Endothelial cell (in vitro differentiated cells): ENCODE data around the gene BLVRB. TPM values are rescaled to one million over a fixed set of nuclear protein-coding genes. Genes with fewer than 3 reads are reported as not detected.

ENCODE experiments used
- DNase-seq: peaks from one replicate; pipeline ENCODE4 v3.0.0; 2021; ENCODE audit warnings: low spot score
- H3K27ac Mint-ChIP-seq: one replicate; pipeline ENCODE4 v1.8.0; 2021; ENCODE audit warnings: mixed read lengths, inconsistent platforms; ENCODE audit not compliant: unreplicated experiment
- H3K27me3 Mint-ChIP-seq: one replicate; pipeline ENCODE4 v1.8.0; 2021; ENCODE audit warnings: mild to moderate bottlenecking, moderate library complexity, mixed read lengths, inconsistent platforms; ENCODE audit not compliant: unreplicated experiment
- H3K36me3 Mint-ChIP-seq: one replicate; pipeline ENCODE4 v1.8.0; 2021; ENCODE audit warnings: mild to moderate bottlenecking, low read depth, mixed read lengths, inconsistent platforms; ENCODE audit not compliant: unreplicated experiment
- H3K4me1 Mint-ChIP-seq: one replicate; pipeline ENCODE4 v1.8.0; 2021; ENCODE audit warnings: mild to moderate bottlenecking, mixed read lengths, inconsistent platforms; ENCODE audit not compliant: unreplicated experiment
- H3K4me3 Mint-ChIP-seq: one replicate; pipeline ENCODE4 v1.8.0; 2021; ENCODE audit warnings: mild to moderate bottlenecking, mixed read lengths, inconsistent platforms; ENCODE audit not compliant: unreplicated experiment
- H3K9me3 Mint-ChIP-seq: one replicate; pipeline ENCODE4 v1.8.0; 2021; ENCODE audit warnings: mixed read lengths, inconsistent platforms; ENCODE audit not compliant: unreplicated experiment
- total RNA-seq: library from RNA; stranded (reverse); fragmentation: NEBNext Ultra II Directional; extraction: Animal tissue kit (Norgen Biotek cat#: 25700); gene quantifications from one replicate; pipeline ENCODE4 v1.2.1, GENCODE V29; 2021; ENCODE audit not compliant: unreplicated experiment
- TF ChIP-seq, protein P1 (sequence below): fragments of 200-600 bp; sonication (generic); IDR thresholded peaks from one replicate; pipeline ENCODE4 v1.5.0; 2021; ENCODE audit warnings: antibody characterized with exemption; ENCODE audit not compliant: unreplicated experiment

The BLVRB gene
- total RNA-seq, 1 donor from 2014 or later = 17.5 TPM

DNA sequence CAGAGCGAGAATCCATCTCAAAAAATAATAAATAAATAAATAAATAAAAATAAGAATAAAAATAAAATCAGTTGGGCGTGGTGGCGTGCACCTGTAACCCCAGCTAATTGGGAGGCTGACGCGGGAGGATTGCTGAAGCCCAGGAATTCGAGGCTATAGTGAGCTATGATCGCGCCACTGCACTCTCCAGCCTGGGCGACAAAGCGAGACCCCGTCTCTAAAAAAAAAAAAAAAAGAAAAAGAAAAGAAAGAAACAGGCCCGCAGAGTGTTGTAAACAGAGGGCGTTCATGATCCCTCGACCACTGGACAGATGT, 45.1 kb downstream of the BLVRB start:
- H3K27me3 Mint-ChIP-seq = peaks cover 15% of the 10 kb centered on the region
- H3K27ac Mint-ChIP-seq = no peak overlapping the region
- H3K4me3 Mint-ChIP-seq = no peak overlapping the region
- H3K36me3 Mint-ChIP-seq = peaks cover 10% of the 10 kb centered on the region
- TF ChIP-seq, protein P1, sequence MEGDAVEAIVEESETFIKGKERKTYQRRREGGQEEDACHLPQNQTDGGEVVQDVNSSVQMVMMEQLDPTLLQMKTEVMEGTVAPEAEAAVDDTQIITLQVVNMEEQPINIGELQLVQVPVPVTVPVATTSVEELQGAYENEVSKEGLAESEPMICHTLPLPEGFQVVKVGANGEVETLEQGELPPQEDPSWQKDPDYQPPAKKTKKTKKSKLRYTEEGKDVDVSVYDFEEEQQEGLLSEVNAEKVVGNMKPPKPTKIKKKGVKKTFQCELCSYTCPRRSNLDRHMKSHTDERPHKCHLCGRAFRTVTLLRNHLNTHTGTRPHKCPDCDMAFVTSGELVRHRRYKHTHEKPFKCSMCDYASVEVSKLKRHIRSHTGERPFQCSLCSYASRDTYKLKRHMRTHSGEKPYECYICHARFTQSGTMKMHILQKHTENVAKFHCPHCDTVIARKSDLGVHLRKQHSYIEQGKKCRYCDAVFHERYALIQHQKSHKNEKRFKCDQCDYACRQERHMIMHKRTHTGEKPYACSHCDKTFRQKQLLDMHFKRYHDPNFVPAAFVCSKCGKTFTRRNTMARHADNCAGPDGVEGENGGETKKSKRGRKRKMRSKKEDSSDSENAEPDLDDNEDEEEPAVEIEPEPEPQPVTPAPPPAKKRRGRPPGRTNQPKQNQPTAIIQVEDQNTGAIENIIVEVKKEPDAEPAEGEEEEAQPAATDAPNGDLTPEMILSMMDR = no peak
- peaks cover 50% of the 10 kb centered on the region for H3K4me1 Mint-ChIP-seq
- H3K9me3 Mint-ChIP-seq = no peaks in the 10 kb centered on the region
- DNase-seq = no peak

DNA sequence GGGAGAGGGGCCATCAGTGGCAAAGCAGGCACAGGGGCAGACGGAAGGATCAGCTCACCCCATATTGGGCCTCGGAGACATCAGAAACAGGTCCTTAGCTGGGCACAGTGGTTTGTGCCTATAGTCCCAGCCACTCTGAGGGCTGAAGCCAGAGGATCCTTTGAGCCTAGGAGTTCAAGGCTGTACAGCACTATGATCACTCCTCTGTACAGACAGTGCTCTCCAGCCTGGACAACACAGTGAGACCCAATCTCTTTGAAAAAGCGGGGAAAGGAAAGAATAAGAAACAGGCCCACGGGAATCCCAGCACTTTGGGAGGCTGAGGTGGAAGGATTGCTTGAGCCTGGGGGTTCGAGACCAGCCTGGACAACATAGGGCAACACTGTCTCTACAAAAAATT, 45.8 kb downstream of the BLVRB start:
- Mint-ChIP-seq H3K4me1 (peaks cover 53% of the 10 kb centered on the region), H3K27ac (no peak overlapping the region), H3K4me3 (peak overlapping the region; percentile 40), H3K27me3 (peaks cover 12% of the 10 kb centered on the region), H3K36me3 (peaks cover 10% of the 10 kb centered on the region), H3K9me3 (no peaks in the 10 kb centered on the region)
- TF ChIP-seq, protein P1 = no peak
- no peak for DNase-seq

DNA sequence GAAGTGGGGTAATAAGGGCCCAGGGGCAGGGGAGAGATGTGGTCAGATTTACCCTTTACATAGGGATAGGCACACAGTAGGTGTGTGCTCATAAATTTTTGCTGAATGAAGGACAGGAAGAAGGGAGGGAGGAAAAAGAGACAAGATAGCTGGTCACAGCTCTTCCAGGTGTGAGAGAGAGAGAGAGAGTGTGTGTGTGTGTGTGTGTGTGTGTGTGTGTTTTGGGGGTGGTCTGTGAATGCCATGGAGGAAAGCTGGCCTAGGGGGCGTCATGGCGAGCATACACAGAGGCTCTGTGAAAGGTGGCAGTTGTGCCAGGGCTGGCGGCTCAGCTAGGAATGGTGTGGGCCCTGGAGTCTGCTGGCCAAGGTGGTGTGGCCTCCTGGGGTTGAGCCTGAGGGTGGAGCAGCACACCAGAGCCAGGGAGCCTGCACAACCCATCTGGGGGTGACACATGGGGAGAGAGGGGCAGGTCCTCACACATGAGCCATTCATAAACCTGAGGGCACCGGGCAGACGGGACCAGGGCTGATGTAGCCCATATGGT, 46.4 kb downstream of the BLVRB start:
- no peak for DNase-seq
- H3K4me1 Mint-ChIP-seq = peaks cover 48% of the 10 kb centered on the region
- peaks cover 10% of the 10 kb centered on the region for H3K36me3 Mint-ChIP-seq
- TF ChIP-seq, protein P1 = no peak
- no peak overlapping the region for H3K27ac Mint-ChIP-seq
- peak overlapping the region; percentile 3 for H3K4me3 Mint-ChIP-seq
- H3K27me3 Mint-ChIP-seq = peaks cover 8% of the 10 kb centered on the region
- no peaks in the 10 kb centered on the region for H3K9me3 Mint-ChIP-seq

DNA sequence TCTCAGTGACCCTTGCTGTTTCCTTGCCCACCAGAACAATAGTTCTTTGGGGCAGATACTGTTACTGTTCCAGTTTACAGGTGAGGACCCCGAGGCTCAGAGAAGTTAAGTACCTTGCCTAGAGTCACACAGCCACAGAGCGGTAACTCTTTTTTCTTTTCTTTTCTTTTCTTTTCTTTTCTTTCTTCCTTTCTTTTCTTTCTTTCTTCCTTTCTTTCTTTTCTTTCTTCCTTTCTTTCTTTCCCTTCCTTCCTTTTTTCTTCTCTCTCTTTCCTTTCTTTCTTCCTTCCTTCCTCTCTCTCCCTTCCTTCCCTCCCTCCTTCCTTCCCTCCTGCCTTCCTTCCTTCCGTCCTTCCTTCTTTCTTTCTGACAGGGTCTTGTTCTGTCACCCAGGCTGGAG, 47.5 kb downstream of the BLVRB start:
- Mint-ChIP-seq H3K36me3 (peaks cover 10% of the 10 kb centered on the region), H3K9me3 (no peaks in the 10 kb centered on the region), H3K4me1 (peaks cover 53% of the 10 kb centered on the region), H3K27ac (peak overlapping the region; percentile 95), H3K4me3 (peak overlapping the region; percentile 80), H3K27me3 (peaks cover 14% of the 10 kb centered on the region)
- no peak for DNase-seq
- TF ChIP-seq, protein P1 = no peak

DNA sequence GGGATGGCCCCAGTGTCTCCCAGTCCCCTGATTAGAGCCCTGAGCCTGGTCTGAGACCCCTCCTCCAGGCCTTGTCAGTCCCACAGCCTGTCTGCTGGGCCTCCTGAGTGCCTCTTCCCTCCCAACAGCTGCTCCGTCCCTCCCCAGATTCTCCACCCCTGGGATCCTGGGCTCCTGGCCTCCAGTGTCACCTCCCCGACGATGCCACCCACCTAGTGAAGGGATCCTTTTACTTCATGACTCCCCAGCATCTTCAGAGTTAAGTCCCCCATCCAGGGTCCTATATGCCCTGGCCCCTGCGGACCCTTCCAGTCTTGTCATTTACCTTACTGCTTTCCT, 47.9 kb downstream of the BLVRB start:
- peak overlapping the region; percentile 95 for H3K27ac Mint-ChIP-seq
- TF ChIP-seq, protein P1 = no peak
- H3K4me3 Mint-ChIP-seq = peak overlapping the region; percentile 80
- H3K27me3 Mint-ChIP-seq = peaks cover 14% of the 10 kb centered on the region
- H3K4me1 Mint-ChIP-seq = peaks cover 53% of the 10 kb centered on the region
- H3K36me3 Mint-ChIP-seq = peaks cover 10% of the 10 kb centered on the region
- no peak for DNase-seq
- no peaks in the 10 kb centered on the region for H3K9me3 Mint-ChIP-seq
